ENCODE results near the gene KRT35.

DNA sequence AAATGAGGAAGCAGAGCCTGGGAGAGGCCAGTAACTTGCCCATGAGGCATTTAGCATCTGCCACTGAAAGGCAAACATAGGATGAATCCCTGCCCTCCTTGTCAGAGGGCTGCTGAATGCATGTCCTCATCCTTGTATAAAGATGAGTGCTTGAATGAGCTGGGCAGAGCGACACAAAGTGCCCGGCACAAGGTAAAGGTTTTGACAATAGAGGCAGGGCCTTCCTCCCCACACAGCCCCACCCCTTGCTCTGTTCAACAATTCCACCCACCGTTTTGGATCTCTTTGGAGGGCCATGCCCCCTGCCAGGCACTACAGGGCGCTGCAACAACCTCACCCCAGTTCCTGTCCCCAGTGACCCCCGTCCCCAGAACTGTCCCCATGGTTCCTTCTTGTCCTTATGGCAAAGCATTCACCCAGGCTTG lies 48.6 kb upstream of the KRT35 start:
- TF ChIP-seq, protein P1, sequence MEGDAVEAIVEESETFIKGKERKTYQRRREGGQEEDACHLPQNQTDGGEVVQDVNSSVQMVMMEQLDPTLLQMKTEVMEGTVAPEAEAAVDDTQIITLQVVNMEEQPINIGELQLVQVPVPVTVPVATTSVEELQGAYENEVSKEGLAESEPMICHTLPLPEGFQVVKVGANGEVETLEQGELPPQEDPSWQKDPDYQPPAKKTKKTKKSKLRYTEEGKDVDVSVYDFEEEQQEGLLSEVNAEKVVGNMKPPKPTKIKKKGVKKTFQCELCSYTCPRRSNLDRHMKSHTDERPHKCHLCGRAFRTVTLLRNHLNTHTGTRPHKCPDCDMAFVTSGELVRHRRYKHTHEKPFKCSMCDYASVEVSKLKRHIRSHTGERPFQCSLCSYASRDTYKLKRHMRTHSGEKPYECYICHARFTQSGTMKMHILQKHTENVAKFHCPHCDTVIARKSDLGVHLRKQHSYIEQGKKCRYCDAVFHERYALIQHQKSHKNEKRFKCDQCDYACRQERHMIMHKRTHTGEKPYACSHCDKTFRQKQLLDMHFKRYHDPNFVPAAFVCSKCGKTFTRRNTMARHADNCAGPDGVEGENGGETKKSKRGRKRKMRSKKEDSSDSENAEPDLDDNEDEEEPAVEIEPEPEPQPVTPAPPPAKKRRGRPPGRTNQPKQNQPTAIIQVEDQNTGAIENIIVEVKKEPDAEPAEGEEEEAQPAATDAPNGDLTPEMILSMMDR (IDR thresholded peaks at IDR 0.05; ENCODE audit: insufficient read depth, low read depth, low read length), result no peak
- no peak for TF ChIP-seq EZH2 (IDR thresholded peaks at IDR 0.05; ENCODE audit: insufficient read depth, low read length)

All from astrocyte (in vitro differentiated cells and primary cell).